Spinal cord (tissue), 10 donors: Measurements from ENCODE around the gene INSRR. TPM values are rescaled to one million over a fixed set of nuclear protein-coding genes. Genes with fewer than 3 reads are reported as not detected.

Source experiments
- DNase-seq, 6 donors: peaks; one replicate each; pipeline versions ENCODE4 v3.0.0 to v3.0.0-alpha.2; 2013 to 2015; ENCODE audit warnings: low spot score in 6 of 6, low read depth in 4 of 6
- H3K27ac ChIP-seq: one replicate; pipeline ENCODE4 v1.5.1; 2013; ENCODE audit warnings: low read depth, low read length, control low read depth
- H3K27me3 ChIP-seq: one replicate; pipeline ENCODE4 v1.6.1; 2013; ENCODE audit warnings: low read length; ENCODE audit not compliant: control insufficient read depth, insufficient read depth
- H3K36me3 ChIP-seq: one replicate; pipeline ENCODE4 v1.6.1; 2013; ENCODE audit warnings: low read length; ENCODE audit not compliant: control insufficient read depth, insufficient read depth
- H3K4me1 ChIP-seq: one replicate; pipeline ENCODE4 v1.6.1; 2013; ENCODE audit warnings: low read length; ENCODE audit not compliant: control insufficient read depth, insufficient read depth
- H3K4me3 ChIP-seq: one replicate; pipeline ENCODE4 v1.5.1; 2013; ENCODE audit warnings: low read depth, low read length, control low read depth
- H3K9me3 ChIP-seq: one replicate; pipeline ENCODE4 v1.6.1; 2013; ENCODE audit warnings: low read length; ENCODE audit not compliant: control insufficient read depth, insufficient read depth
- WGBS: methylation state at CpG from one replicate; pipeline ENCODE4 v1.1.5; 2013; ENCODE audit warnings: missing lambda C conversion rate; ENCODE audit not compliant: insufficient coverage; 5-methylcytosine and 5-hydroxymethylcytosine counted together
- polyA plus RNA-seq, 2 donors: library from polyadenylated mRNA; unstranded; fragments of 120-200 nt; gene quantifications; one replicate each; pipeline ENCODE4 v1.2.1, GENCODE V29; 2013; ENCODE audit not compliant: insufficient read length in 2 of 2
- total RNA-seq, 2 donors: library from RNA; depleted of rRNA in 1 of 2; stranded (reverse); fragments of 120-200 nt in 1 of 2; fragments of >200 nt in 1 of 2; gene quantifications; one replicate each; pipeline versions ENCODE4 v1.2.3 to v1.2.4, GENCODE V29; 2013 to 2014
- donor health status: healthy.

The INSRR gene
- total and polyA plus RNA-seq, 4 donors, result 0.40 to 5.2 (median 2.0) TPM

DNA sequence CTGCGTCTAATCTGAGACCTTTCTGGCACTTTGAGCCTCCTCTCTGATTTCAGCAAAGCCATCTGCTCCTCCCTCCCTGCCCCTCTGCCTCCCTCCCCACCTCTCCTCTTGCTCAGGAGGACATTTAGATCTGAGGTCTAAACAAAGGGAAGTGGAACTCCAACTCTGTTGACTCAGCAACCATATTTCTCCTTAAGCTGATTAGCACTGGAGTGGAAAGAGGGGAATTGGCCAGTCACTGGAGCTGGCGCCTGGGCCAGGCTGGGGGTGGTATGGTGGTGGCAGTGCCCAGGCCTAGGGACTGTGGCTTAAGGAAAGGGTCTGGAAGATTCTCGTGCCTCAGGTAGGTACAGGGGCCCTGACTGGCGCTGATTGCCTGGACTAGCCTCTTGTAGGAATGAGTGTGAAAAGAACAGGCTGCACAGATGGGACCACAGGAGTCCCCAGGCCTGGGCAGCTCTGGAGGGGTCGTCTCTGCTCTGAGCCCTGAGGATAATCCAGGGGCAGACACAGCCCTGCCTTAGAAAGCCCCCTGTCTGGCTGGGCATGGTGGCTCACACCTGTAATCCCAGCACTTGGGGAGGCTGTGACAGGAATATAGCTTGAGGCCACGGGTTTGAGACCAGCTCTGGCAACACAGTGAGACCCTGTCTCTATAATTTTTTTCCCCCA, 54.2 kb downstream of the INSRR start:
- peak in 1 of 6 donors; percentile 44 for DNase-seq
- peaks cover 27% of the 10 kb centered on the region for H3K4me1 ChIP-seq
- no peak overlapping the region for H3K4me3 ChIP-seq
- no peaks in the 10 kb centered on the region for H3K27me3 ChIP-seq
- H3K36me3 ChIP-seq, result peaks cover 38% of the 10 kb centered on the region
- no peak overlapping the region for H3K27ac ChIP-seq
- WGBS, result 54% methylated on average over 5 of the region's 6 CpGs
- no peaks in the 10 kb centered on the region for H3K9me3 ChIP-seq

GRCh38 chr1:156804026-156804425, 54.9 kb downstream of the INSRR start:
- Histone ChIP-seq H3K9me3 (no peaks in the 10 kb centered on the region), H3K4me3 (no peak overlapping the region), H3K4me1 (peaks cover 27% of the 10 kb centered on the region), H3K27me3 (no peaks in the 10 kb centered on the region), H3K27ac (no peak overlapping the region), H3K36me3 (peaks cover 38% of the 10 kb centered on the region)
- 86% methylated on average over 3 of the region's 3 CpGs for WGBS
- no peak for DNase-seq

GRCh38 chr1:156803086-156803851, 55.6 kb downstream of the INSRR start:
- WGBS, result 94% methylated on average over 8 of the region's 13 CpGs
- no peak for DNase-seq
- no peaks in the 10 kb centered on the region for H3K27me3 ChIP-seq
- H3K4me1 ChIP-seq, result peaks cover 27% of the 10 kb centered on the region
- no peaks in the 10 kb centered on the region for H3K9me3 ChIP-seq
- peaks cover 39% of the 10 kb centered on the region for H3K36me3 ChIP-seq
- H3K4me3 ChIP-seq, result no peak overlapping the region
- H3K27ac ChIP-seq, result no peak overlapping the region

- no peak for DNase-seq
- 87% methylated on average over 7 of the region's 8 CpGs for WGBS
- no peaks in the 10 kb centered on the region for H3K27me3 ChIP-seq
- H3K4me3 ChIP-seq, result no peak overlapping the region
- peaks cover 44% of the 10 kb centered on the region for H3K36me3 ChIP-seq
- no peak overlapping the region for H3K27ac ChIP-seq
- H3K9me3 ChIP-seq, result no peaks in the 10 kb centered on the region
- H3K4me1 ChIP-seq, result peaks cover 27% of the 10 kb centered on the region
These were observed 56.4 kb downstream of the INSRR start for GRCh38 chr1:156802421-156802935.

DNA sequence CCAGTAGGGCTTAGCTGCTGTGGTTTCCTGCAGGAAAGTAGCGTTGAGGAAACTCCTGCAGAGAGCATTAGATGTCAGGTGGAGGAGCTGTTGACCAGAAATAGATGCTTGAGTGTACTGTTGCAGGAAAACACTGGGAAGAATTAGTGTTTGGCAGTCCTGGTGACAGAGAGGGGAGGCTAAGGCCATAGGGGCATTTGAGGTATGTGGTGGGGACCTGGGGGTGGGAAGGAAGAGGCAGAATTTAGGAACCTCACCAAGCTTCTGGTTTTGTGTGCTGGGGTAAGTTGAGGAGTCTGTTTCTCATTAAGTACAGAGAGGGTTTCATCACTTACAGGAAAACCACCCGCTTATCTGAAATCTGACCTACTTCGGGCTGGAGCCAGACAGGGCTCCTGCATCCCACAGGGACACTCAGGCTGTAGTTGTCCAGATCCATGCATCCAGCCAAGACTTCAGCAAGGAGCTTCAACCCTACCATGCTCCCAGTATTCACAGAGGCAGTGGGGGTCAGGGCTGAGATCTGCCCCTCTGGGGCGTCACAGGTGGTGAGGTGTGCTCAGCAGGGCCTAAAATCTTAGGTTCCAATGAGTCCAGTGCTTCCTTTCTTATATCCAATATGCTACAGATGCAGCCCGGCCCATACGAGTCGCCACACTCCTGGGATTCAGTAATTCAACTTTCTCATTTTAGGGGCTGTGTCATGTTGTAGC, 57.4 kb downstream of the INSRR start:
- H3K4me3 ChIP-seq, result no peak overlapping the region

DNA sequence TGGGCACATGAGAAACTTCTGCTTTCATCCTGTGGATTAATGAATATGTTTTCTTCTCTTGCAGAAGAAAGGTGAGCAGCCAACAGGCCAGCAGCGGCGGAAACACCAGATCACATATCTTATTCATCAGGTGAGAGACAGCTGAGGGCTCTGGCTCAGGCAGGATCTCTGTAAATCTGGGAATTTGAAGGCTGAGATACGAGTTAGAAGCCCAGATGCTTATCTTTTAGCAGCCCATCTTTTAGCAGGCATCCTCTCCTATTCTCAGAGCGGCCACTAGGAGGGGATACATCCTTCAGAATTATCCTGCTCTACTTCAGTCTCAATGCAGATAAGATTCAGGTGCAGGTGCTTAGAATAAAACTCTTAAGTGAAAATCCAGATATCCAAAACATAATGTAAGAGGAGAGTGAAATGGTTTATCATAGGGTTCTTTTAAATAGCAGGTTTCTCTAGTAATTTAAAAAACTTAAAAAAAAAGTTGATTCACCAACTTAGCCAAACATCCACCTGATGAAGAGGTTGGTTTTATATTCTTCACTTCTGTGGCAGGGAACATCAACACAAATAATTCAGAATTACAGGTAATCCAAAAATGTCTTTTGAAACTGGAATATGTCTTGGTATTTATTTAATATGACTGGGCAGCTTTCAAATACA, 61.6 kb downstream of the INSRR start:
- Histone ChIP-seq H3K36me3 (peaks cover 63% of the 10 kb centered on the region), H3K4me3 (no peak overlapping the region), H3K27me3 (no peaks in the 10 kb centered on the region), H3K9me3 (no peaks in the 10 kb centered on the region), H3K4me1 (no peaks in the 10 kb centered on the region), H3K27ac (no peak overlapping the region)
- 0% methylated on average over 1 of the region's 4 CpGs for WGBS
- peak in 4 of 6 donors; percentile 32 to 91 (median 70) for DNase-seq

More for the DNA sequence above, 57.4 kb downstream of the INSRR start:
- DNase-seq, result peak in 1 of 6 donors; percentile 22
- Histone ChIP-seq H3K36me3 (peaks cover 47% of the 10 kb centered on the region), H3K27me3 (no peaks in the 10 kb centered on the region), H3K27ac (no peak overlapping the region), H3K4me1 (peaks cover 27% of the 10 kb centered on the region), H3K9me3 (no peaks in the 10 kb centered on the region)
- 74% methylated on average over 4 of the region's 7 CpGs for WGBS

DNA sequence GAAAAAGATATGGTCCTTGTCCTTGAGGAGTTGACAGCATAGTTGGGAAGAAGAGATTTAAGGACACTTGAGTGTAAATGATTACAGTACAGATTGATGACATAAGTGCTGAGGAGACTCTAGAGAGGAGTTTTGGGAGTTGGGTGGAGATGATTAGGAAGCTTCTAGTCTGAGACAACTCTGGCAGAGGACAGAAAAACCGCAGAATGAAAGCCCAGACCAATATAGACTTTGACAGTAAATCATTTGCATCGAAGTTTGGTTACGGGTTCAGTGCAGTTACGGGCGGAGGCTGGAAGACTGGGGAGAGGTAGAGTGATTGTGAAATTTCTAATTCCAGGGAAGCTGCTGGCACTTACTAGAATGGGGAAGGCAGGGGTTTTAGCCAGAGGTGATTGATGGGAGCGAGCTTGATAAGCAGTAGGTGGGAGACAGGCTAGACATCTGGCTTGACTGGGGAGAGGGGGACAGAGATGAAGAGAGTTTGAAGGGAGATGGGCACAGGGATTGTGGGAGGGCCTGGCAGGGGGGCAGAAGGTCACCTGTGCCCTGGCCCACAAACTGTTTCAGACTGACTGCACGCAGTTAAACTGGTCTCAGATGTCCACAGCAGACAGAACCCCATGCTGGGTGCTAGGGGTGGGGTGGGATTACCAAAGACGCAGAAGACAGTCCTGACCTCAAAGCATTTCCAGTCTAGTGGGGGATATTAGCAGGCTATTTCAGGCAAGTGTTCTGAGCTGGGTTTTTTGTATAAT, 62.4 kb downstream of the INSRR start:
- DNase-seq, result no peak
- Histone ChIP-seq H3K27ac (no peak overlapping the region), H3K36me3 (peaks cover 61% of the 10 kb centered on the region), H3K4me1 (no peaks in the 10 kb centered on the region), H3K27me3 (no peaks in the 10 kb centered on the region), H3K9me3 (no peaks in the 10 kb centered on the region), H3K4me3 (no peak overlapping the region)
- WGBS, result 89% methylated on average over 8 of the region's 8 CpGs

DNA sequence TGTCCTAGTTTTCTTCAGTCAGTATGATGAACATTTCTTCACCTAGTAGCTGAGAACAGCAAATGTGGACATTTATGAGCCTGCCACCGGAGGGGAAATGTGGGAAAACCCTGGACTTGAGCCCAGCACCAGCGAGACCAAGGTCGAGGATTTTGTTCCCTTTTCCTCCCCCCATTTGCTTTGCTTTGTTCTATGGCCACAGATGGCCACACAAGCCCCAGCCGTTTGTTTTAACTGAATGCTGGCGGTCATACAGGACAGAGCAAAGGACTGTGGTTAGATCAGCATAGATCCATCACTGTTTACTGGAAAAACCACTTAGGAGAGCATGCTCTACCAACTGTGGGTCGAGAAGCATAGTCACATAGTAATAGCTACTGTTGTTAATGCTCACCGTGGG, 63.1 kb downstream of the INSRR start:
- Histone ChIP-seq H3K4me1 (no peaks in the 10 kb centered on the region), H3K36me3 (peaks cover 58% of the 10 kb centered on the region), H3K9me3 (no peaks in the 10 kb centered on the region), H3K27ac (no peak overlapping the region), H3K4me3 (no peak overlapping the region), H3K27me3 (no peaks in the 10 kb centered on the region)
- WGBS, result 65% methylated on average over 4 of the region's 7 CpGs
- no peak for DNase-seq

DNA sequence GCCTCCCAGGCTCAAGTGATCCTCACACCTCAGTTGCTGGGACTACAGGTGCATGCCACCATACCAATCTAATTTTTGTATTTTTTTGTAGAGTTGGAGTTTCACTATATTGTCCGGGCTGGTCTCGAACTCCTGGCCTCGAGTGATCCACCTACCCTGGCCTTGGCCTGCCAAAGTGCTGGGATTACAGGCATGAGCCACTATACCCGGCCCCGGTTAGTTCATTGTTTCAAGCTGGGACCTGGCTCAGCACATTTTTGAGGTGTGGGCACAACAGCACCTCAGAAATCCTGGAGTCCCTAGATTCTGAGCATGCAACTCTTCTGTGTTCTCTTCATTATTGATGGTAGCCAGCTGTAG, 63.6 kb downstream of the INSRR start:
- Histone ChIP-seq H3K36me3 (peaks cover 56% of the 10 kb centered on the region), H3K9me3 (no peaks in the 10 kb centered on the region), H3K27ac (no peak overlapping the region), H3K4me3 (no peak overlapping the region), H3K4me1 (no peaks in the 10 kb centered on the region), H3K27me3 (no peaks in the 10 kb centered on the region)
- WGBS, result 97% methylated on average over 5 of the region's 5 CpGs
- DNase-seq, result no peak
